Activated CD4-positive, alpha-beta memory T cell treated with anti-CD3 and anti-CD28 coated beads for 36 hours (primary cell): ENCODE results near the gene AGPS. TPM values are rescaled to one million over a fixed set of nuclear protein-coding genes. Genes with fewer than 3 reads are reported as not detected.

Source experiments
- CTCF ChIA-PET: fragments of 350-600 bp; sonication (Branson Sonifier 250); formaldehyde crosslinking; loops from one replicate; lab custom pipeline; 2021; ENCODE audit warnings: antibody characterized with exemption, inconsistent platforms; lab: Charles Lee
- POLR2A ChIA-PET: fragments of 350-600 bp; sonication (Branson Sonifier 250); formaldehyde crosslinking; loops from one replicate; lab custom pipeline; 2021; ENCODE audit warnings: antibody characterized with exemption; lab: Charles Lee
- DNase-seq: peaks from one replicate; pipeline ENCODE4 v3.0.0-alpha.2; 2020
- H3K27ac Mint-ChIP-seq: one replicate; pipeline ENCODE4 v1.8.0; 2021; ENCODE audit warnings: mixed read lengths
- H3K27me3 Mint-ChIP-seq: one replicate; pipeline ENCODE4 v1.8.0; 2021; ENCODE audit warnings: mixed read lengths
- H3K36me3 Mint-ChIP-seq: one replicate; pipeline ENCODE4 v1.8.0; 2021; ENCODE audit warnings: mixed read lengths
- H3K4me1 Mint-ChIP-seq: one replicate; pipeline ENCODE4 v1.8.0; 2021; ENCODE audit warnings: low read depth, mixed read lengths
- H3K4me3 Mint-ChIP-seq: one replicate; pipeline ENCODE4 v1.8.0; 2021; ENCODE audit warnings: mild to moderate bottlenecking, mixed read lengths
- H3K9me3 Mint-ChIP-seq: one replicate; pipeline ENCODE4 v1.8.0; 2021; ENCODE audit warnings: mixed read lengths
- intact Hi-C: fragments of 100-400 bp; cut with micrococcal nuclease; formaldehyde crosslinking; loops from one replicate; pipeline ENCODE4 v1.15.1; 2023
- total RNA-seq, 2 experiments: library from RNA; stranded (reverse); gene quantifications; one replicate each; pipeline ENCODE4 v1.2.3, GENCODE V29; 2021

Gene AGPS
- total RNA-seq, 2 experiments from 2014 or later = 51.9 to 53.0 TPM

DNA sequence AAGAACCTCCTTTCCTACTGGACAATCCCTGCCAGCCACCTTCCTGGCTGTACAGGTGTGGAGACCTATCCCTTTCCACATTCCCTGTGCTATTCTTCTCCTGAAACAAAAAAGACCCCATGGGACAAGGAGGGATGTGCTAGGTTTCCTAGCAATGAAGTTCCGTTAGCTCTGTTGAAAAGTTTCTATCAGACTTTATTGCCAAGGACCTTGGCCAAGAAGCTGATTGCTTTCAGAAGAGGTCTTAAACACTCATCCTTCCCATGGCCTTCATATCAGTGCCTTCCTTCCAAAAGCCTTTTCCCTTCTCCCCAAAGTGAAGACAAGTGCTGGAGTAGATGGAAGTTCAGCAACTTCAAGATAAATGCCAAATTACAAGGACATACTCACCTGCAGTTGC lies 194.8 kb downstream of the AGPS start:
- Mint-ChIP-seq H3K4me1 (no peaks in the 10 kb centered on the region), H3K36me3 (no peaks in the 10 kb centered on the region), H3K27me3 (peaks cover 5% of the 10 kb centered on the region), H3K9me3 (no peaks in the 10 kb centered on the region), H3K4me3 (no peak overlapping the region), H3K27ac (no peak overlapping the region)
- ChIA-PET CTCF (no interaction called here), POLR2A (no interaction called here)
- DNase-seq = no peak
- intact Hi-C loops = no loop called here

GRCh38 chr2:177588671-177589070 lies 196.1 kb downstream of the AGPS start:
- CTCF ChIA-PET = interaction anchor here (1.2 kb wide), 1 partner anchor 16 kb away, joined by 5 read pairs; no protein-coding TSS in a partner anchor
- intact Hi-C loops = no loop called here
- POLR2A ChIA-PET = no interaction called here
- H3K27ac Mint-ChIP-seq = no peak overlapping the region
- no peak overlapping the region for H3K4me3 Mint-ChIP-seq
- H3K9me3 Mint-ChIP-seq = no peaks in the 10 kb centered on the region
- no peak for DNase-seq
- no peaks in the 10 kb centered on the region for H3K4me1 Mint-ChIP-seq
- H3K36me3 Mint-ChIP-seq = no peaks in the 10 kb centered on the region
- H3K27me3 Mint-ChIP-seq = peaks cover 5% of the 10 kb centered on the region

GRCh38 chr2:177589186-177589585 lies 196.6 kb downstream of the AGPS start:
- no peaks in the 10 kb centered on the region for H3K36me3 Mint-ChIP-seq
- ChIA-PET CTCF (no interaction called here), POLR2A (no interaction called here)
- no peaks in the 10 kb centered on the region for H3K9me3 Mint-ChIP-seq
- no peak overlapping the region for H3K4me3 Mint-ChIP-seq
- intact Hi-C loops = no loop called here
- H3K27ac Mint-ChIP-seq = no peak overlapping the region
- no peak for DNase-seq
- H3K4me1 Mint-ChIP-seq = no peaks in the 10 kb centered on the region
- peaks cover 5% of the 10 kb centered on the region for H3K27me3 Mint-ChIP-seq

GRCh38 chr2:177592397-177592796 lies 199.8 kb downstream of the AGPS start:
- Mint-ChIP-seq H3K4me1 (no peaks in the 10 kb centered on the region), H3K4me3 (no peak overlapping the region), H3K27me3 (peaks cover 5% of the 10 kb centered on the region), H3K27ac (no peak overlapping the region), H3K36me3 (no peaks in the 10 kb centered on the region), H3K9me3 (no peaks in the 10 kb centered on the region)
- ChIA-PET POLR2A (no interaction called here), CTCF (interaction anchor here (0.6 kb wide), 1 partner anchor 16 kb away, joined by 3 read pairs; no protein-coding TSS in a partner anchor)
- DNase-seq = no peak
- intact Hi-C loops = no loop called here

- DNase-seq = no peak
- no peak overlapping the region for H3K27ac Mint-ChIP-seq
- POLR2A ChIA-PET = no interaction called here
- no peak overlapping the region for H3K4me3 Mint-ChIP-seq
- H3K4me1 Mint-ChIP-seq = no peaks in the 10 kb centered on the region
- CTCF ChIA-PET = interaction anchor here (1.1 kb wide), 1 partner anchor 11 kb away, joined by 3 read pairs; no protein-coding TSS in a partner anchor
- H3K36me3 Mint-ChIP-seq = no peaks in the 10 kb centered on the region
- H3K9me3 Mint-ChIP-seq = no peaks in the 10 kb centered on the region
- H3K27me3 Mint-ChIP-seq = peaks cover 5% of the 10 kb centered on the region
- intact Hi-C loops = no loop called here
Observed at GRCh38 chr2:177592945-177593344, 200.4 kb downstream of the AGPS start.

DNA sequence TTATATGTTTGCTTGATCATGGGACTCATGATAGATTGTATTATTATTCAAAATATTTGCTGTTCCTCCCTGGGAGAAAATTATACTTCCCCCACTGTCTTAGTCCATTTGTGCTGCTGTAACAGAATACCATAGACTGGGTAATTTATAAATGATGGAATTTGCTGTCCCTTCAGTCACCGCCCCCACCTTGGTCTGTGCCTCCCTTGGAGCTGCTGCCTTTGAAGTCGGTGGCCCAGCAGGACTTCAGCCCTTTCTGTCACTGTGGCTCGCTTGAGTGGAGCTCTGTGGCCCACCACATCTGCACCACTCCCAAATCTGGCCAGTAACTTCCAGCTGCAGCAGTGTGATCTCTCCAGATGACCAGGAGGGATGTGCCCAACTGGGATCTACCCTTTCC lies 200.8 kb downstream of the AGPS start:
- CTCF ChIA-PET = interaction anchor here (1.1 kb wide), 1 partner anchor 11 kb away, joined by 3 read pairs; no protein-coding TSS in a partner anchor
- no peak for DNase-seq
- POLR2A ChIA-PET = no interaction called here
- H3K27ac Mint-ChIP-seq = no peak overlapping the region
- H3K27me3 Mint-ChIP-seq = peaks cover 7% of the 10 kb centered on the region
- no peaks in the 10 kb centered on the region for H3K4me1 Mint-ChIP-seq
- H3K36me3 Mint-ChIP-seq = no peaks in the 10 kb centered on the region
- intact Hi-C loops = no loop called here
- H3K4me3 Mint-ChIP-seq = no peak overlapping the region
- no peaks in the 10 kb centered on the region for H3K9me3 Mint-ChIP-seq

Other genes starting within 250 kb of the AGPS start
- gene HNRNPA3, start 180.0 kb upstream of the AGPS start, total RNA-seq = 100 to 1,000 TPM; 303 to 311 TPM
- 10 to 100 TPM; 51.3 to 52.0 TPM for gene NFE2L2, start 128.0 kb upstream of the AGPS start, total RNA-seq